ENCODE data around the gene PIN4.
"Not testable (repeated sequence)": the region's sequence is repeated elsewhere in the genome, so short reads cannot be mapped to it uniquely, and the experiment has no call there.

PIN4 gene

GRCh38 chrX:72202792-72203401 is 21.3 kb downstream of the PIN4 start:
- no peak for DNase-seq (ENCODE audit: low read depth)

GRCh38 chrX:72203421-72203820 is 21.9 kb downstream of the PIN4 start:
- DNase-seq (ENCODE audit: low read depth) = no peak

- DNase-seq (ENCODE audit: low read depth) = no peak
These were observed 24.1 kb downstream of the PIN4 start for GRCh38 chrX:72205706-72206105.

- no peak for DNase-seq (ENCODE audit: low read depth)
These were observed 25.8 kb downstream of the PIN4 start for GRCh38 chrX:72207366-72207765.

- DNase-seq (ENCODE audit: low read depth) = peak; percentile 7
These were observed 26.7 kb downstream of the PIN4 start for GRCh38 chrX:72208126-72208800.

GRCh38 chrX:72216973-72217372 is 35.4 kb downstream of the PIN4 start:
- no peak for DNase-seq (ENCODE audit: low read depth)

GRCh38 chrX:72220375-72220774 is 38.8 kb downstream of the PIN4 start:
- not testable (repeated sequence) for DNase-seq (ENCODE audit: low read depth)

GRCh38 chrX:72230290-72230689 is 48.7 kb downstream of the PIN4 start:
- no peak for DNase-seq (ENCODE audit: low read depth)

GRCh38 chrX:72236841-72237240 is 55.3 kb downstream of the PIN4 start:
- peak; percentile 60 for DNase-seq (ENCODE audit: low read depth)

GRCh38 chrX:72238183-72238582 is 56.6 kb downstream of the PIN4 start:
- DNase-seq (ENCODE audit: low read depth) = no peak

GRCh38 chrX:72238721-72239475 is 57.3 kb downstream of the PIN4 start, which contains the start of gene ERCC6L:
Gene ERCC6L, minus strand, starts transcription at chrX:72239027. Its CDS starts 116 bp downstream, at chrX:72238911.
- peak; percentile 87 for DNase-seq (ENCODE audit: low read depth)

- no peak for DNase-seq (ENCODE audit: low read depth)
These were observed 59.4 kb downstream of the PIN4 start for GRCh38 chrX:72240976-72241375.

GRCh38 chrX:72243472-72243871 is 61.9 kb downstream of the PIN4 start:
- DNase-seq (ENCODE audit: low read depth) = peak; percentile 46

- DNase-seq (ENCODE audit: low read depth) = peak; percentile 66
These were observed 64.0 kb downstream of the PIN4 start for GRCh38 chrX:72245461-72246089.

GRCh38 chrX:72247206-72247942 is 65.8 kb downstream of the PIN4 start:
- DNase-seq (ENCODE audit: low read depth) = no peak

Measured in EH (cell line).